IMR-90 (cell line): Measurements from ENCODE around the gene MPIG6B. TPM values are rescaled to one million over a fixed set of nuclear protein-coding genes. Genes with fewer than 3 reads are reported as not detected.
"Not testable (repeated sequence)": the region's sequence is repeated elsewhere in the genome, so short reads cannot be mapped to it uniquely, and the experiment has no call there.

Experiments
- ATAC-seq: fragments of 200-7000 bp; cut with Tn5 transposase; 2 replicates; pipeline ENCODE4 v1.9.1; 2020; ENCODE audit warnings: low read depth, mild to moderate bottlenecking, moderate library complexity
- BruUV-seq: library from RNA; stranded (reverse); fragments of 400-500 nt; replicated peaks from 2 replicates; lab custom pipeline; 2021; lab: Mats Ljungman, UMichigan
- CTCF ChIA-PET: fragments of 300-600 bp; formaldehyde crosslinking; extraction: SDS; loops from one replicate; lab custom pipeline; 2021; ENCODE audit warnings: antibody characterized with exemption; lab: Yijun Ruan, JAX
- POLR2A ChIA-PET: fragments of 300-600 bp; sonication (Branson Sonifier 250); formaldehyde crosslinking; loops from one replicate; lab custom pipeline; 2022; ENCODE audit warnings: antibody characterized with exemption; ENCODE audit not compliant: unreplicated experiment; lab: Charles Lee
- DNase-seq: peaks from one replicate; pipeline ENCODE4 v3.0.0; 2013
- H2AFZ ChIP-seq: replicated peaks from 2 replicates; pipeline ENCODE3; 2013; ENCODE audit warnings: low read length, mild to moderate bottlenecking; ENCODE audit not compliant: poor library complexity
- H2AK5ac ChIP-seq: 2 replicates; pipeline ENCODE4 v1.6.1; 2013; ENCODE audit warnings: low read depth, low read length, inconsistent platforms
- H2AK9ac ChIP-seq: replicated peaks from 2 replicates; pipeline ENCODE3; 2013; ENCODE audit warnings: mild to moderate bottlenecking, low read depth, low read length, moderate library complexity; ENCODE audit not compliant: poor library complexity
- H2BK120ac ChIP-seq: 2 replicates; pipeline ENCODE4 v1.6.1; 2013; ENCODE audit warnings: low read depth, low read length, inconsistent platforms
- H2BK15ac ChIP-seq: 3 replicates; pipeline ENCODE4 v1.6.1; 2013; ENCODE audit warnings: low read depth, low read length, inconsistent platforms
- H2BK20ac ChIP-seq: 2 replicates; pipeline ENCODE4 v1.6.1; 2013; ENCODE audit warnings: low read depth, mild to moderate bottlenecking, inconsistent platforms, low read length, moderate library complexity
- H2BK5ac ChIP-seq: 2 replicates; pipeline ENCODE4 v1.6.1; 2013; ENCODE audit warnings: mild to moderate bottlenecking, low read depth, low read length, inconsistent platforms; ENCODE audit not compliant: poor library complexity, severe bottlenecking
- H3K14ac ChIP-seq: replicated peaks from 2 replicates; pipeline ENCODE4 v1.6.1; 2013; ENCODE audit warnings: low read depth, low read length, inconsistent platforms
- H3K18ac ChIP-seq: 2 replicates; pipeline ENCODE4 v1.6.1; 2013; ENCODE audit warnings: low read depth, low read length, control low read depth
- H3K23ac ChIP-seq: 2 replicates; pipeline ENCODE4 v1.6.1; 2013; ENCODE audit warnings: low read depth, low read length, inconsistent platforms
- H3K27ac ChIP-seq: 2 replicates; pipeline ENCODE4 v1.5.1; 2013; ENCODE audit warnings: mild to moderate bottlenecking, control low read depth, low read length; ENCODE audit not compliant: insufficient read depth
- H3K27me3 ChIP-seq: 2 replicates; pipeline ENCODE4 v1.6.1; 2013; ENCODE audit warnings: low read length; ENCODE audit not compliant: control insufficient read depth, insufficient read depth
- H3K36me3 ChIP-seq: 2 replicates; pipeline ENCODE4 v1.6.1; 2013; ENCODE audit warnings: low read length, mixed read lengths; ENCODE audit not compliant: control insufficient read depth, insufficient read depth
- H3K4ac ChIP-seq: 2 replicates; pipeline ENCODE4 v1.6.1; 2013; ENCODE audit warnings: low read depth, low read length, inconsistent platforms
- H3K4me1 ChIP-seq: 2 replicates; pipeline ENCODE4 v1.6.1; 2013; ENCODE audit warnings: low read length, mixed read lengths; ENCODE audit not compliant: control insufficient read depth, insufficient read depth
- H3K4me2 ChIP-seq: 2 replicates; pipeline ENCODE4 v1.6.1; 2013; ENCODE audit warnings: low read depth, mild to moderate bottlenecking, control low read depth, low read length, moderate library complexity
- H3K4me3 ChIP-seq: 2 replicates; pipeline ENCODE4 v1.5.1; 2013; ENCODE audit warnings: low read depth, mild to moderate bottlenecking, control low read depth, low read length, moderate library complexity; ENCODE audit not compliant: insufficient read depth
- H3K56ac ChIP-seq: 2 replicates; pipeline ENCODE4 v1.6.1; 2013; ENCODE audit warnings: low read length, inconsistent platforms; ENCODE audit not compliant: insufficient read depth; ENCODE audit errors: extremely low read depth
- H3K79me1 ChIP-seq, 2 experiments: 2 replicates each; pipeline ENCODE4 v1.6.1; 2013; ENCODE audit warnings: low read length in 2 of 2, inconsistent platforms in 1 of 2, low read depth in 1 of 2
- H3K9ac ChIP-seq: 2 replicates; pipeline ENCODE4 v1.6.1; 2013; ENCODE audit warnings: low read depth, low read length, control low read depth
- H3K9me1 ChIP-seq: 2 replicates; pipeline ENCODE4 v1.6.1; 2013; ENCODE audit warnings: low read length, inconsistent platforms; ENCODE audit not compliant: insufficient read depth
- H3K9me3 ChIP-seq: 2 replicates; pipeline ENCODE4 v1.6.1; 2013; ENCODE audit warnings: low read length; ENCODE audit not compliant: control insufficient read depth, insufficient read depth
- H4K20me1 ChIP-seq: 2 replicates; pipeline ENCODE4 v1.6.1; 2013; ENCODE audit warnings: low read length, inconsistent platforms; ENCODE audit not compliant: insufficient read depth
- H4K5ac ChIP-seq: 2 replicates; pipeline ENCODE4 v1.6.1; 2013; ENCODE audit warnings: mild to moderate bottlenecking, low read depth, low read length, control low read depth
- H4K8ac ChIP-seq, 2 experiments: 2 replicates each; pipeline ENCODE4 v1.6.1; 2013; ENCODE audit warnings: low read depth in 2 of 2, low read length in 2 of 2, control low read depth in 1 of 2, inconsistent platforms in 1 of 2
- H4K91ac ChIP-seq: 2 replicates; pipeline ENCODE4 v1.6.1; 2013; ENCODE audit warnings: low read depth, low read length, inconsistent platforms; ENCODE audit not compliant: insufficient read depth
- CHD1 ChIP-seq: IDR thresholded peaks from 2 replicates; pipeline ENCODE4 v1.6.1; 2012; ENCODE audit warnings: low read depth, low read length, improper control_type of control experiment
- MAFK ChIP-seq: IDR thresholded peaks from 2 replicates; pipeline ENCODE4 v1.6.1; 2012; ENCODE audit warnings: low read depth, low read length, improper control_type of control experiment
- MAZ ChIP-seq: IDR thresholded peaks from 2 replicates; pipeline ENCODE4 v1.6.1; 2012; ENCODE audit warnings: low read depth, mild to moderate bottlenecking, low read length, improper control_type of control experiment, moderate library complexity, borderline replicate concordance
- RCOR1 ChIP-seq: IDR thresholded peaks from 2 replicates; pipeline ENCODE4 v1.6.1; 2012; ENCODE audit warnings: mild to moderate bottlenecking, low read length, improper control_type of control experiment; ENCODE audit not compliant: insufficient replicate concordance
- SMC3 ChIP-seq: fragments of 150-350 bp; IDR thresholded peaks from 2 replicates; pipeline ENCODE4 v1.6.1; 2016; ENCODE audit warnings: low read depth, mild to moderate bottlenecking, antibody characterized with exemption, low read length, moderate library complexity
- USF2 ChIP-seq: fragments of 150-350 bp; IDR thresholded peaks from 2 replicates; pipeline ENCODE4 v1.6.1; 2017; ENCODE audit warnings: mild to moderate bottlenecking, antibody characterized with exemption, low read length, low read depth
- WGBS, 2 experiments: methylation state at CpG; one replicate each; pipeline versions ENCODE4 v1.1.5 to v1.1.7; 2013; ENCODE audit warnings: missing lambda C conversion rate in 2 of 2; ENCODE audit not compliant: insufficient read length in 1 of 2; ENCODE audit errors: extremely low coverage in 2 of 2; 5-methylcytosine and 5-hydroxymethylcytosine counted together
- dilution Hi-C: fragments of 300-500 bp; cut with HindIII; formaldehyde crosslinking; loops from one replicate; pipeline ENCODE4 v1.14.3; 2018; ENCODE audit warnings: low sequenced_read_pairs; ENCODE audit not compliant: unreplicated experiment
- in situ Hi-C: fragments of 300-500 bp; cut with MboI; formaldehyde crosslinking; loops from 3 replicates; pipeline ENCODE4 v1.14.3; 2019; ENCODE audit warnings: low sequenced_read_pairs, inconsistent platforms, mixed read lengths
- intact Hi-C: fragments of 100-400 bp; cut with micrococcal nuclease; formaldehyde crosslinking; loops from 2 replicates; pipeline ENCODE4 v1.10.0; 2022
- polyA plus RNA-seq, 3 experiments: library from polyadenylated mRNA; depleted of rRNA; stranded (reverse); fragments of >200 nt; gene quantifications; 2 replicates each; pipeline ENCODE4 v1.2.3, GENCODE V29; 2012; ENCODE audit warnings: low replicate concordance in 1 of 3
- total RNA-seq: library from RNA; depleted of rRNA; stranded (reverse); fragments of >200 nt; gene quantifications from 2 replicates; pipeline ENCODE4 v1.2.3, GENCODE V29; 2012

MPIG6B gene
- total and polyA plus RNA-seq, 2 of the 4 experiments (the other 2 are of a cell fraction), result not detected

GRCh38 chr6:31708224-31708623 lies 14.9 kb upstream of the MPIG6B start:
- Histone ChIP-seq H2AFZ (no peak overlapping the region), H3K4ac (no peak overlapping the region), H3K79me1 (no peaks in the 10 kb centered on the region; a peak in 1 of 4 replicates), H3K9ac (no peak overlapping the region), H4K20me1 (no peaks in the 10 kb centered on the region; the same call in 1 of the 2 replicates), H3K18ac (no peak overlapping the region), H2AK9ac (no peak overlapping the region), H3K9me1 (no peaks in the 10 kb centered on the region), H3K56ac (no peak overlapping the region), H2BK5ac (no peak overlapping the region), H3K23ac (no peak overlapping the region), H3K4me1 (no peaks in the 10 kb centered on the region), H2BK15ac (no peak overlapping the region), H2BK20ac (no peak overlapping the region), H2BK120ac (no peak overlapping the region), H2AK5ac (no peak overlapping the region), H4K91ac (no peak overlapping the region), H3K4me3 (no peak overlapping the region), H3K4me2 (no peak overlapping the region), H4K8ac (no peak overlapping the region), H4K5ac (no peak overlapping the region), H3K27ac (no peak overlapping the region), H3K9me3 (no peaks in the 10 kb centered on the region), H3K27me3 (peaks cover 18% of the 10 kb centered on the region; the same call in 1 of the 2 replicates), H3K14ac (no peak overlapping the region), H3K36me3 (no peaks in the 10 kb centered on the region)
- ChIA-PET CTCF (no interaction called here), POLR2A (no interaction called here)
- intact Hi-C loops (no loop called here), dilution Hi-C loops (no loop called here), in situ Hi-C loops (no loop called here)
- WGBS, 2 experiments, result 88% methylated on average over 1 of the region's 3 CpGs; no CpG with 5 or more reads in 1 of the 2 experiments
- ATAC-seq (no peak), DNase-seq (no peak)
- BruUV-seq, result no TSS peak
- TF ChIP-seq MAFK, result no peak
- TF ChIP-seq CHD1, result no peak
- TF ChIP-seq RCOR1, result no peak
- no peak for TF ChIP-seq MAZ
- no peak for TF ChIP-seq SMC3
- no peak for TF ChIP-seq USF2

GRCh38 chr6:31709157-31709556 lies 14.0 kb upstream of the MPIG6B start:
- H3K36me3 ChIP-seq, H3K4me1 ChIP-seq, H2BK15ac ChIP-seq, H2BK120ac ChIP-seq, H4K20me1 ChIP-seq, H3K9me3 ChIP-seq, H2AK5ac ChIP-seq, dilution Hi-C loops, H3K27ac ChIP-seq, H3K56ac ChIP-seq, H3K4me2 ChIP-seq, BruUV-seq, DNase-seq, intact Hi-C loops, H3K18ac ChIP-seq, H2AK9ac ChIP-seq, in situ Hi-C loops, H3K9me1 ChIP-seq, H4K5ac ChIP-seq, POLR2A ChIA-PET, H2BK5ac ChIP-seq, H2AFZ ChIP-seq, H3K79me1 ChIP-seq, H3K4me3 ChIP-seq, H4K8ac ChIP-seq, H3K14ac ChIP-seq, H3K4ac ChIP-seq, H3K23ac ChIP-seq, H3K9ac ChIP-seq, H4K91ac ChIP-seq, ATAC-seq, H2BK20ac ChIP-seq: not testable (repeated sequence)
- WGBS, 2 experiments, result 76% methylated on average over 3 of the region's 11 CpGs; no CpG with 5 or more reads in 1 of the 2 experiments
- peaks cover 27% of the 10 kb centered on the region for H3K27me3 ChIP-seq
- CTCF ChIA-PET, result interaction anchor here (0.6 kb wide), 1 partner anchor 28 kb away, joined by 3 read pairs; no protein-coding TSS in a partner anchor
